ENCODE measurements around the gene TNFSF11. TPM values are rescaled to one million over a fixed set of nuclear protein-coding genes. Genes with fewer than 3 reads are reported as not detected.

TNFSF11 gene
- total RNA-seq, 1 experiment from 2014 or later, result 3.5 TPM

GRCh38 chr13:42649141-42649540 lies 75.2 kb downstream of the TNFSF11 start:
- H3K4ac ChIP-seq (ENCODE audit: low read depth, low read length), result no peak overlapping the region
- H3K79me1 ChIP-seq (ENCODE audit: insufficient read depth, low read depth, low read length, poor library complexity, severe bottlenecking), result no peaks in the 10 kb centered on the region
- no peaks in the 10 kb centered on the region for H3K4me1 ChIP-seq (ENCODE audit: insufficient read depth, low read length)
- H2AFZ ChIP-seq (ENCODE audit: low read length), result no peak overlapping the region
- H4K91ac ChIP-seq (ENCODE audit: insufficient read length, low read depth, low read length), result no peak overlapping the region
- no peak overlapping the region for H3K18ac ChIP-seq (ENCODE audit: insufficient read length, low read depth, low read length)
- H3K9ac ChIP-seq (ENCODE audit: extremely low read depth, insufficient read length, low read length), result no peak overlapping the region
- H2AK5ac ChIP-seq (ENCODE audit: insufficient read length, low read length), result no peak overlapping the region
- no peak overlapping the region for H2BK15ac ChIP-seq (ENCODE audit: low read depth, low read length)
- no peak overlapping the region for H4K8ac ChIP-seq (replicated peaks; ENCODE audit: insufficient read length, low read depth, low read length)
- Mint-ChIP-seq H3K4me3 (no peak overlapping the region), H3K4me1 (0 out of 4 replicates have a peak, but pooled peaks cover 0 to 5% of the 10 kb centered on the region in 2 experiments), H3K27ac (no peak overlapping the region), H3K9me3 (no peaks in the 10 kb centered on the region; a peak in 1 of 5 replicates), H3K27me3 (ENCODE audit: low read depth) (no peaks in the 10 kb centered on the region), H3K36me3 (ENCODE audit: insufficient read depth in 1 of 3, low read depth in 3 of 3) (no peaks in the 10 kb centered on the region)
- H3K9me3 ChIP-seq (ENCODE audit: control insufficient read depth, low read depth, low read length), result no peaks in the 10 kb centered on the region
- no peak overlapping the region for H4K5ac ChIP-seq (ENCODE audit: insufficient read length, low read depth, low read length)
- no peaks in the 10 kb centered on the region for H3K79me2 ChIP-seq (ENCODE audit: insufficient read depth, low read length)
- no peak for TF ChIP-seq CTCF (conservative IDR thresholded peaks at IDR 0.05)
- no peaks in the 10 kb centered on the region for H3K23me2 ChIP-seq (ENCODE audit: insufficient read length, low read depth, low read length, poor library complexity, severe bottlenecking)
- no peaks in the 10 kb centered on the region for H4K20me1 ChIP-seq (ENCODE audit: control insufficient read depth, insufficient read depth, insufficient read length)
- no peak overlapping the region for H2BK12ac ChIP-seq (ENCODE audit: insufficient read length, low read depth, low read length)
- no peak overlapping the region for H3K23ac ChIP-seq (ENCODE audit: insufficient read length, low read depth, low read length)
- no peak overlapping the region for H3K14ac ChIP-seq (ENCODE audit: insufficient read depth, low read length)
- H3K4me2 ChIP-seq (ENCODE audit: insufficient read depth, insufficient read length, low read length), result no peak overlapping the region
- H3K27me3 ChIP-seq (ENCODE audit: insufficient read depth, low read length), result no peaks in the 10 kb centered on the region
- H2BK5ac ChIP-seq (ENCODE audit: insufficient read length, low read length), result no peak overlapping the region
- no peak overlapping the region for H2BK20ac ChIP-seq (ENCODE audit: low read depth, low read length, poor library complexity, severe bottlenecking)
- H3K56ac ChIP-seq (ENCODE audit: insufficient read length, low read depth, low read length), result no peak overlapping the region
- no peak overlapping the region for H3T11ph ChIP-seq (ENCODE audit: low read length)
- H3K27ac ChIP-seq (ENCODE audit: insufficient read length, low read depth, low read length), result no peak overlapping the region
- H2BK120ac ChIP-seq (ENCODE audit: low read depth, low read length, poor library complexity, severe bottlenecking), result no peak overlapping the region
- DNase-seq, result no peak
